HEK293 (cell line): ENCODE results near the gene OPA3.
A peak's percentile ranks its signal among the peaks of the same experiment; 100 is the strongest.

Experiments
- CTCF ChIA-PET: fragments of 350-600 bp; formaldehyde crosslinking; extraction: SDS; loops from one replicate; lab custom pipeline; 2021; ENCODE audit warnings: antibody characterized with exemption; lab: Yijun Ruan, JAX
- POLR2A ChIA-PET: fragments of 300-600 bp; formaldehyde crosslinking; extraction: SDS; loops from one replicate; lab custom pipeline; 2020; ENCODE audit warnings: antibody characterized with exemption, inconsistent platforms; lab: Yijun Ruan, JAX
- H3K27ac ChIP-seq: fragments of 200-500 bp; sonication (Bioruptor generic); 2 replicates; pipeline ENCODE4 v1.5.1; 2014; ENCODE audit warnings: low read depth, low read length, control low read depth, inconsistent platforms; ENCODE audit errors: extremely low read depth
- H3K36me3 ChIP-seq, 2 experiments: fragments of 200-500 bp in 1 of 2; sonication (Bioruptor generic) in 1 of 2; 1 replicate in 1 of 2; 2 replicates in 1 of 2; pipeline ENCODE4 v1.5.1; 2014 to 2017; ENCODE audit warnings: inconsistent platforms in 2 of 2, low read length in 2 of 2; ENCODE audit not compliant: control insufficient read depth in 2 of 2, insufficient read depth in 1 of 2
- H3K4me1 ChIP-seq: fragments of 200-500 bp; sonication (Bioruptor generic); 2 replicates; pipeline ENCODE4 v1.5.1; 2014; ENCODE audit warnings: mild to moderate bottlenecking, low read length, inconsistent platforms; ENCODE audit not compliant: control insufficient read depth, insufficient read depth
- H3K4me3 ChIP-seq: 2 replicates; pipeline ENCODE4 v1.5.1; 2011; ENCODE audit warnings: low read depth, mild to moderate bottlenecking, control low read depth, low read length, moderate library complexity
- H3K9me3 ChIP-seq: fragments of 200-500 bp; sonication (Bioruptor generic); 2 replicates; pipeline ENCODE4 v1.5.1; 2014; ENCODE audit warnings: low read depth, low read length, inconsistent platforms; ENCODE audit not compliant: control insufficient read depth, insufficient read depth
- FEZF1 ChIP-seq: fragments of 450-650 bp; formaldehyde crosslinking; IDR thresholded peaks from 2 replicates; pipeline ENCODE4 v1.5.1; 2016; ENCODE audit warnings: missing biosample characterization, missing genetic modification characterization
- GLIS1 ChIP-seq: fragments of 450-650 bp; formaldehyde crosslinking; IDR thresholded peaks from 2 replicates; pipeline ENCODE4 v1.5.1; 2016; ENCODE audit warnings: missing biosample characterization, missing genetic modification characterization
- GLIS2 ChIP-seq: fragments of 450-650 bp; formaldehyde crosslinking; IDR thresholded peaks from 2 replicates; pipeline ENCODE4 v1.5.1; 2016; ENCODE audit warnings: missing biosample characterization, missing genetic modification characterization
- KLF16 ChIP-seq: fragments of 450-650 bp; formaldehyde crosslinking; IDR thresholded peaks from 2 replicates; pipeline ENCODE4 v1.5.1; 2017; ENCODE audit warnings: missing biosample characterization, missing genetic modification characterization
- KLF9 ChIP-seq: fragments of 450-650 bp; formaldehyde crosslinking; IDR thresholded peaks from 2 replicates; pipeline ENCODE4 v1.5.1; 2016; ENCODE audit warnings: missing biosample characterization, missing genetic modification characterization, low read depth
- OSR2 ChIP-seq: fragments of 450-650 bp; formaldehyde crosslinking; IDR thresholded peaks from 2 replicates; pipeline ENCODE4 v1.5.1; 2016; ENCODE audit warnings: missing biosample characterization, missing genetic modification characterization
- SCRT1 ChIP-seq: fragments of 450-650 bp; formaldehyde crosslinking; IDR thresholded peaks from 2 replicates; pipeline ENCODE4 v1.5.1; 2016; ENCODE audit warnings: missing biosample characterization, missing genetic modification characterization, borderline replicate concordance
- SP7 ChIP-seq: fragments of 450-650 bp; formaldehyde crosslinking; IDR thresholded peaks from 2 replicates; pipeline ENCODE4 v1.5.1; 2016; ENCODE audit warnings: missing biosample characterization, missing genetic modification characterization
- TRIM28 ChIP-seq: IDR thresholded peaks from 2 replicates; pipeline ENCODE4 v1.6.1; 2011; ENCODE audit warnings: low read length, control low read depth, borderline replicate concordance
- WT1 ChIP-seq: fragments of 450-650 bp; formaldehyde crosslinking; IDR thresholded peaks from 2 replicates; pipeline ENCODE4 v1.5.1; 2016; ENCODE audit warnings: missing biosample characterization, missing genetic modification characterization
- ZBTB20 ChIP-seq: fragments of 450-650 bp; formaldehyde crosslinking; IDR thresholded peaks from 2 replicates; pipeline ENCODE4 v1.5.1; 2016; ENCODE audit warnings: missing biosample characterization, missing genetic modification characterization
- ZBTB8A ChIP-seq: fragments of 450-650 bp; formaldehyde crosslinking; IDR thresholded peaks from 2 replicates; pipeline ENCODE4 v1.5.1; 2016; ENCODE audit warnings: missing biosample characterization, missing genetic modification characterization
- ZFHX2 ChIP-seq: fragments of 450-650 bp; formaldehyde crosslinking; conservative IDR thresholded peaks from 2 replicates; pipeline ENCODE4 v1.5.1; 2016; ENCODE audit warnings: missing biosample characterization, missing genetic modification characterization
- ZNF19 ChIP-seq: fragments of 450-650 bp; formaldehyde crosslinking; IDR thresholded peaks from 2 replicates; pipeline ENCODE4; 2016; ENCODE audit warnings: missing biosample characterization, missing genetic modification characterization, low read depth
- ZNF302 ChIP-seq: fragments of 450-650 bp; formaldehyde crosslinking; IDR thresholded peaks from 2 replicates; pipeline ENCODE4 v1.5.1; 2016; ENCODE audit warnings: missing biosample characterization, missing genetic modification characterization, low read depth
- ZNF366 ChIP-seq: fragments of 450-650 bp; formaldehyde crosslinking; conservative IDR thresholded peaks from 2 replicates; pipeline ENCODE4 v1.5.1; 2016; ENCODE audit warnings: missing biosample characterization, missing genetic modification characterization
- ZNF398 ChIP-seq: fragments of 450-650 bp; formaldehyde crosslinking; IDR thresholded peaks from 2 replicates; pipeline ENCODE4 v1.5.1; 2017; ENCODE audit warnings: missing biosample characterization, missing genetic modification characterization
- ZNF549 ChIP-seq: fragments of 450-650 bp; IDR thresholded peaks from 2 replicates; pipeline ENCODE4 v1.5.1; 2018; ENCODE audit warnings: missing biosample characterization, missing genetic modification characterization, mild to moderate bottlenecking, inconsistent platforms, moderate library complexity
- ZNF664 ChIP-seq: fragments of 450-650 bp; formaldehyde crosslinking; IDR thresholded peaks from 2 replicates; pipeline ENCODE4 v1.5.1; 2016; ENCODE audit warnings: missing biosample characterization, missing genetic modification characterization
- ZNF670 ChIP-seq: fragments of 450-650 bp; formaldehyde crosslinking; IDR thresholded peaks from 2 replicates; pipeline ENCODE4 v1.5.1; 2016; ENCODE audit warnings: missing biosample characterization, missing genetic modification characterization, low read depth
- ZNF707 ChIP-seq: fragments of 450-650 bp; formaldehyde crosslinking; IDR thresholded peaks from 2 replicates; pipeline ENCODE4 v1.5.1; 2016; ENCODE audit warnings: missing biosample characterization, missing genetic modification characterization
- ZNF843 ChIP-seq: fragments of 450-650 bp; formaldehyde crosslinking; IDR thresholded peaks from 2 replicates; pipeline ENCODE4 v1.5.1; 2016; ENCODE audit warnings: missing biosample characterization, missing genetic modification characterization
- TF ChIP-seq, protein P1 (sequence below): fragments of 450-650 bp; IDR thresholded peaks from 2 replicates; pipeline ENCODE4 v1.5.1; 2018; ENCODE audit warnings: missing biosample characterization, missing genetic modification characterization

OPA3 gene

DNA sequence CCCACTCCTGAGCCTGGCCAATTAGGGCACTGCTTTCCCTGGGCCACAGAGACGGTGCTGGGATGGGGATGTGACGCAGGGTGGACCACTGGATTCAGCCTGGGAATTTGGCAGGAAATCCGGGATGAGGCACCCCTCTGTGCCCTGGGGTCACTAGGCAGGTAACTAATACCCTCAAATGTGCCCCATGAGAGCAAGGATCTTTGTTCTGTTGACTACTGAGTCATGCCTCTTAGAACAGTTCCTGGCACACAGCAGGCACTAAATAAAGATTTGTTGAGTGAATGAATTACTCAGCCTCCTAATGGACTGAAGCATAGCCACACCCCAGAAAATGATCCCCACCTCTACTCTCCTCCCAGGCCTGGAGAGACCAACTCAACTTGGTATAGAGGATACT, 15.9 kb downstream of the OPA3 start (continued):
- TF ChIP-seq ZNF670 (tag by site-specific recombination), result no peak
- TF ChIP-seq ZBTB8A (tag by site-specific recombination), result 0 out of 2 replicates have a peak, but pooled peaks have one; percentile 4
- no peak for TF ChIP-seq ZNF302
- no peak for TF ChIP-seq ZBTB20 (tag by site-specific recombination)
- TF ChIP-seq KLF9, result peak; percentile 55; the same call in 1 of the 2 replicates
- TF ChIP-seq ZNF19 (tag by site-specific recombination), result no peak
- TF ChIP-seq ZFHX2 (tag by site-specific recombination), result no peak
- peak; percentile 21; the same call in 1 of the 2 replicates for TF ChIP-seq KLF16 (tag by site-specific recombination)

GRCh38 chr19:45567609-45568008, 17.0 kb downstream of the OPA3 start:
- no peak overlapping the region for H3K27ac ChIP-seq
- no peaks in the 10 kb centered on the region; a peak in 1 of 3 replicates for H3K36me3 ChIP-seq
- POLR2A ChIA-PET, result no interaction called here
- H3K4me3 ChIP-seq, result no peak overlapping the region
- TF ChIP-seq WT1 (tag by site-specific recombination) (peak; percentile 84), ZNF664 (tag by site-specific recombination) (peak; percentile 88), ZNF843 (tag by site-specific recombination) (0 out of 2 replicates have a peak, but pooled peaks have one; percentile 15), FEZF1 (tag by site-specific recombination) (0 out of 2 replicates have a peak, but pooled peaks have one; percentile 21), SP7 (peak; percentile 71), KLF16 (tag by site-specific recombination) (no peak), OSR2 (tag by site-specific recombination) (peak; percentile 36; the same call in 1 of the 2 replicates), ZNF366 (tag by site-specific recombination) (0 out of 2 replicates have a peak, but pooled peaks have one; percentile 26), ZNF707 (tag by site-specific recombination) (no peak), ZNF549 (tag by site-specific recombination) (no peak)
- TF ChIP-seq, protein P1, sequence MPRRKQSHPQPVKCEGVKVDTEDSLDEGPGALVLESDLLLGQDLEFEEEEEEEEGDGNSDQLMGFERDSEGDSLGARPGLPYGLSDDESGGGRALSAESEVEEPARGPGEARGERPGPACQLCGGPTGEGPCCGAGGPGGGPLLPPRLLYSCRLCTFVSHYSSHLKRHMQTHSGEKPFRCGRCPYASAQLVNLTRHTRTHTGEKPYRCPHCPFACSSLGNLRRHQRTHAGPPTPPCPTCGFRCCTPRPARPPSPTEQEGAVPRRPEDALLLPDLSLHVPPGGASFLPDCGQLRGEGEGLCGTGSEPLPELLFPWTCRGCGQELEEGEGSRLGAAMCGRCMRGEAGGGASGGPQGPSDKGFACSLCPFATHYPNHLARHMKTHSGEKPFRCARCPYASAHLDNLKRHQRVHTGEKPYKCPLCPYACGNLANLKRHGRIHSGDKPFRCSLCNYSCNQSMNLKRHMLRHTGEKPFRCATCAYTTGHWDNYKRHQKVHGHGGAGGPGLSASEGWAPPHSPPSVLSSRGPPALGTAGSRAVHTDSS (tag by site-specific recombination), result peak; percentile 61; the same call in 1 of the 2 replicates
- TF ChIP-seq, all 188 proteins: peak for 8
- H3K9me3 ChIP-seq, result no peaks in the 10 kb centered on the region
- H3K4me1 ChIP-seq, result peaks cover 7% of the 10 kb centered on the region
- CTCF ChIA-PET, result interaction anchor here (0.7 to 4.8 kb wide), 3 partner anchors 10 to 74 kb away, joined by 3 to 46 read pairs (median 4); no protein-coding TSS in a partner anchor

GRCh38 chr19:45564131-45564780, 20.3 kb downstream of the OPA3 start:
- no peaks in the 10 kb centered on the region for H3K9me3 ChIP-seq
- ChIA-PET CTCF (interaction anchor here (0.5 kb wide), 1 partner anchor 79 kb away, joined by 5 read pairs; no protein-coding TSS in a partner anchor), POLR2A (no interaction called here)
- no peak overlapping the region for H3K4me3 ChIP-seq
- H3K4me1 ChIP-seq, result peaks cover 7% of the 10 kb centered on the region
- no peaks in the 10 kb centered on the region for H3K36me3 ChIP-seq
- TF ChIP-seq GLIS1 (tag by site-specific recombination), result peak; percentile 79
- peak; percentile 49 for TF ChIP-seq GLIS2
- TF ChIP-seq TRIM28, result no peak
- TF ChIP-seq ZNF398 (tag by site-specific recombination), result 0 out of 2 replicates have a peak, but pooled peaks have one; percentile 19
- no peak for TF ChIP-seq SCRT1 (tag by site-specific recombination)
- TF ChIP-seq, all 188 proteins: peak for 3
- H3K27ac ChIP-seq, result no peak overlapping the region
